Loucy (cell line): ENCODE measurements around the gene ABCB1.

ENCODE experiments used
- EZH2phosphoT487 ChIP-seq: fragments of 200-600 bp; IDR thresholded peaks from 2 replicates; pipeline ENCODE4 v1.6.1; 2018; ENCODE audit warnings: antibody characterized with exemption, mild to moderate bottlenecking, moderate library complexity, borderline replicate concordance
- TF ChIP-seq, protein P1 (sequence below): fragments of 200-600 bp; sonication (generic); conservative IDR thresholded peaks from 2 replicates; pipeline ENCODE4 v1.5.1; 2014; ENCODE audit warnings: mild to moderate bottlenecking, antibody characterized with exemption, low read length

DNA sequence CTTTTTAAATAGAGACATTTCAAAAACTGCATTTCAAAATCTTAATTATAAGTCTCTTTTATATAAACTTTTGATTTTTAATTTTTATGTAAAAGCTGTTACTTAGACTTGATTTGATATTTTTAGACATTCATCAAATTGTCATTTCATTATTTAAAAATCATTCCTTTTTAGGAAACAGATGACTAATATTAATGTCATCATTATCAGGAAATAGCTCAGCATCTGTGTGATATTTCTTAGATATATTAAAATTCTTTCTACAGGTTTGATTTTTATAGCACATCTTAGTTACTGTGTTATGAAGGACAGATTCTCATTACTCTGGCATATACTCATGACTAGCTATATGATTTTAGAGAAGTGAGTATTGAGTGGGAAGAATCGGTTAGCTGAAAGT is 44.8 kb upstream of the ABCB1 start:
- TF ChIP-seq, protein P1, sequence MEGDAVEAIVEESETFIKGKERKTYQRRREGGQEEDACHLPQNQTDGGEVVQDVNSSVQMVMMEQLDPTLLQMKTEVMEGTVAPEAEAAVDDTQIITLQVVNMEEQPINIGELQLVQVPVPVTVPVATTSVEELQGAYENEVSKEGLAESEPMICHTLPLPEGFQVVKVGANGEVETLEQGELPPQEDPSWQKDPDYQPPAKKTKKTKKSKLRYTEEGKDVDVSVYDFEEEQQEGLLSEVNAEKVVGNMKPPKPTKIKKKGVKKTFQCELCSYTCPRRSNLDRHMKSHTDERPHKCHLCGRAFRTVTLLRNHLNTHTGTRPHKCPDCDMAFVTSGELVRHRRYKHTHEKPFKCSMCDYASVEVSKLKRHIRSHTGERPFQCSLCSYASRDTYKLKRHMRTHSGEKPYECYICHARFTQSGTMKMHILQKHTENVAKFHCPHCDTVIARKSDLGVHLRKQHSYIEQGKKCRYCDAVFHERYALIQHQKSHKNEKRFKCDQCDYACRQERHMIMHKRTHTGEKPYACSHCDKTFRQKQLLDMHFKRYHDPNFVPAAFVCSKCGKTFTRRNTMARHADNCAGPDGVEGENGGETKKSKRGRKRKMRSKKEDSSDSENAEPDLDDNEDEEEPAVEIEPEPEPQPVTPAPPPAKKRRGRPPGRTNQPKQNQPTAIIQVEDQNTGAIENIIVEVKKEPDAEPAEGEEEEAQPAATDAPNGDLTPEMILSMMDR: no peak
- no peak for TF ChIP-seq EZH2phosphoT487
